Iris pigment epithelial cell (primary cell): ENCODE measurements around the gene FLRT2.
A peak's percentile ranks its signal among the peaks of the same experiment; 100 is the strongest.

Experiments
- DNase-seq: peaks from one replicate; pipeline ENCODE4 v3.0.0-alpha.2; 2011; ENCODE audit warnings: low read depth

Gene FLRT2

GRCh38 chr14:85596562-85596961, 66.6 kb downstream of the FLRT2 start:
- DNase-seq, result no peak

GRCh38 chr14:85597701-85598100, 67.8 kb downstream of the FLRT2 start:
- DNase-seq, result no peak

- peak; percentile 70 for DNase-seq
Measured at GRCh38 chr14:85599939-85600338, 70.0 kb downstream of the FLRT2 start.

GRCh38 chr14:85601246-85601645, 71.3 kb downstream of the FLRT2 start:
- no peak for DNase-seq

- no peak for DNase-seq
Measured at GRCh38 chr14:85601690-85602089, 71.7 kb downstream of the FLRT2 start.

DNA sequence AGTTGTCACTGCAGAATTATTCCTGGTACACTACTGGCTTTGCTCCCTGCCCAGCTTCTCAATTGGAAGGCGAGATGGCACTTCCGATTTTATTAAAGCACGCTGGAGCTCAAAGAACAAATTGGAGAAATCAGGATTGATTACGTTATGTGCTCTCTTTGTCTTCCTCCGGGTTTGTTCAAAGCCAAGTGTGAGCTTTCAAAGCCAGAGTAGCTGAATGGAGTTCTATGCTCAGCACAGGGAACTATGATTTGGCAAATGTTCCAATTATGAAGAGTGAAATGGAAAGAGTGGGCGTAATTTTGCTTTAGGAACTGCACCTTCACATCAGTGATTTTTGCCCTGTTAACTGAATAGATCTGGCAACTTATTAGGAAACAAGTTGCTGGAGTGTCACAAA, 72.4 kb downstream of the FLRT2 start:
- DNase-seq, result no peak

DNA sequence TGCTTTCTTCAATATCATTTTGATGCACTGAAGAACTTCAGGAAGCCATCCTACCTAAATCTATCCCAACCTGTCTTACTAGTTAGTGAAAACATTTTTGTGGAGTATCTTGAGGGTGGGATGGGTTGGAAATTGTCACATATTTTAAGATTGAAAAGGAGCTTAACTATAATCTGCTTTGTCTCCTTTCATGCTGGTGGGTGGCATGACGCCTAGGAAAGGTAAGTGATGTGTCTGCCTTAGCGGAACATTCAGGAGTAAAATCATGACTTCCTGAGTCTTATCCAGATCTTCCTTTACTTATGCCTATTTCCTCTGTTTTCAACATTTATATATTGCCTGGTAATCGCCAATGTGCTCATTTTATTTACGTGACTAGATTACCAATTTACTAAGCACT, 74.1 kb downstream of the FLRT2 start:
- no peak for DNase-seq

DNA sequence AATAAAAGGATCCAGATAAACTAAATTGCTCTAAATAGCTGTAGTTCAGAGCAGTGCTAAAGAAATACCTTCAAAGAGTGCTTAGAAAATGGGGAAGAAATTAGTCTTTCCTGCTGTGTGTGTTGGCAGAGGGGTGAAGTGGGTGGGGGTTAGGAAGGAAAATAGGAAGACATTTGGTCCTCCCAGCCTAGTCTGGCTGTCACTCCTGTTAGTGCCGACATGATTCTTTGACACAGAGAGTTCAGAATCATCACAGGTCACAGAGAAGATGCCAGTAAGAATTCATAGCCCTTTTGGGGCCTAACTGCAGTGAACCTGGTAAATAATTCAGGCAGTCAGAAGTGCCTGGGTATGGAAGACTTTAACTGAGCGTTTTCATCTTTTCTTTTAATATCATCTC, 74.8 kb downstream of the FLRT2 start:
- no peak for DNase-seq

DNA sequence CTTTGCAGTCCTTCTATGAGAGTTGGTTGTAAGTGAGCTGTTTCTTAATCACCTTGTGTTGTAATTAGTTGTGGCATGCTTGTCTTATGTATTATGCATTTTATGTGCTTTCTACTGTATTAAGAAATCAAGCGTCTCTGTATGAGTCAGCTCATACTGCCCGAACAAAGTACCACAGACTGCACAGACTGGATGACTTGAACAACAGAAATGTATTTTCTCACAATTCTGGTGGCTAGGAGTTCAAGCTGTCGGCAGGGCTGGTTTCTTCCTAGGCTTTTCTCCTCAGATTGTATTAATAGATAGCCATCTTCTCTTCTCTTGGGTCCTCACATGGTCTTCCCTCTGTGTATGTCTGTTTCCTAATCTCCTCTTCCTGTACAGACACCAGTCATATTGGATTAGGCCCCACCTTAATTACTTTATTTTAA, 77.7 kb downstream of the FLRT2 start:
- peak; percentile 95 for DNase-seq

DNA sequence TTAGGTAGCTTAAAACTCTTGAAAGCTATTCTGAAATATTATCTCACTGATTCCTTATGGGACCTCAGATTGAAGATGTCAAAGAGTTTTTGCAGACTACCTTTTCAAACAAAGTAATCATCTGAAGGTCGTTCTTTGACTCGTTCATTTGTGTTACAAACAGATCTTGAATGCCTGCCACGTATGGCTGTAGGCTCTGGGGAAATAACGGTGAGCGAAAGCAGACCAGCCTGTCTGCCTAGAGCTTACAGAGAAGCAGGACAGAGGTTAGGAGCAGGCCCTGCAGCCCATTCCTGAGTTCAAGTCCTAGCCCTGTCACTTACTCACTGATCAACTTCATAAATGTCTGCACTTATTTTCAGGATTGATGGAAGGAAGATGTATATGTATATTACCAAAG, 83.6 kb downstream of the FLRT2 start:
- no peak for DNase-seq

GRCh38 chr14:85616386-85616885, 86.5 kb downstream of the FLRT2 start:
- no peak for DNase-seq

GRCh38 chr14:85616886-85617285, 86.9 kb downstream of the FLRT2 start:
- DNase-seq, result no peak

DNA sequence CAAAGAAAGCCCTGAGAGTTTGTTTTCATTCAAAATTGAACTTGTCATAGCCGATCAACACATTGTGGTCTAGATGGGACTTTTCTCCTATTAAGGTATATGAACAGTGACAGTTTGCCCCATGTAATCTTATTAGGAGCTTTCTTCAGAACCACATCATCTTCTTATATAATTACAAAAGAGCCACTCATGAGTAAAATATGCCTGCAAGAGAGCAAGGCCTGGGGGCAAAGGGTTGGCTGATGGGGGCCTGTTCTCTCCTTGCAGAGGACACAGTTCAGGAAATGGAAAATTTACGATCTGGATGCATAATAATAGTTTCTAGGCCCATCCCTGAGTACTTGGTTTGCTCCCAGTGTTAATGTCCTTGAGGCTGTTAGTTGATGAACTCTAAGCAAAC, 87.8 kb downstream of the FLRT2 start:
- no peak for DNase-seq

DNA sequence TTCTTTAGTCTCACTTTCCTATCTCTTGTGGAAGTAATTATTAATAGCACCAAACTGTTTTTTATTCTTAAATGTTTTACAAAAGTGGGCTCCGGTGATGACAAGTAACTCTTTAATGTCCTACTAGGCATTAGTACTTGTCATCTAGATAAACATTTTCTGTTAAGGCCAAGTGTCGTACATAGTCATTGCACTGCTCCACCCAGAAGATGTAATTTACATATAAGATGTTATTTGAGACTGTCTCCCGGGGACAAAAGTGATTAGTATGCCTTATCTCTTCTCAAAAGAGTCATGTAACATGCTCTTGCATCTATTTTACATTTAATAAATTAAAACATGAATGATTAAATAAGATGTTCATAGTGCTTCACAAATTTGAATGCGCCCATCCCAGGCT, 88.4 kb downstream of the FLRT2 start:
- DNase-seq, result no peak

DNA sequence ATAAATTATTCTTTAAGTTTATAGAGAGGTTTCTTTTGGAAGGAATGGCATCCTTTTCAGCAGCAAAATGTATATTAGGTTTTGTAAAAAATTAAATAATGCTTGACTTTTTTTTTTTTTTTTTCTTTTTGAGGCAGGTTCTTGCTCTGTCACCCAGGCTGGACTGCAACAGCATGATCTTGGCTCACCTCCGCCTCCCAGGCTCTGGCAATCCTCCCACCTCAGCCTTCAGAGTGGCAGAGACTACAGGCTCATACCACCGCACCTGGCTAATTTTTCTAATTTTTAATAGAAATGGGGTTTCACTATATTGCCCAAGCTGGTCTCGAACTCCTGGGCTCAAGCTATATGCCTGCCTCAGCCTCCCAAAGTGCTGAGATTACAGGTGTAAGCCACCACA, 89.0 kb downstream of the FLRT2 start:
- DNase-seq, result no peak

- no peak for DNase-seq
Measured at GRCh38 chr14:85619851-85620250, 89.9 kb downstream of the FLRT2 start.

DNA sequence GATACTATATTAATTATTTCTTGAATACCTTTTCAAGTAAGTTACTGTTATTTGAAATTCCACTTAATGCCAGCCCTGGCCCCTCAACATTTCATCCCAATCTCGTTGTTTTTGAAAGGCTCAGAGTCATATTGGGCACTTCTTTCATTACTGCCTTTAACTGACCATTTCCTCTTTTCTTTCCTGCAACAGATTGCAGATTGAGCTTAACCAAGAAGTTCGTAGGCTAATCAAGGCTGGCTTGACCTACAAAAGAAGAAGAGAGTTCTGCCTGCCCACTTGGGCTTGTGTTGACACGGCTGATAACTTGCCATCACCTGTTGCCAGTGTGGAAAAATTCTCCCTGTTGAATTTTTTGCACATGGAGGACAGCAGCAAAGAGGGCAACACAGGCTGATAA, 91.0 kb downstream of the FLRT2 start:
- DNase-seq, result no peak

- no peak for DNase-seq
Measured at GRCh38 chr14:85622106-85622505, 92.2 kb downstream of the FLRT2 start.

DNA sequence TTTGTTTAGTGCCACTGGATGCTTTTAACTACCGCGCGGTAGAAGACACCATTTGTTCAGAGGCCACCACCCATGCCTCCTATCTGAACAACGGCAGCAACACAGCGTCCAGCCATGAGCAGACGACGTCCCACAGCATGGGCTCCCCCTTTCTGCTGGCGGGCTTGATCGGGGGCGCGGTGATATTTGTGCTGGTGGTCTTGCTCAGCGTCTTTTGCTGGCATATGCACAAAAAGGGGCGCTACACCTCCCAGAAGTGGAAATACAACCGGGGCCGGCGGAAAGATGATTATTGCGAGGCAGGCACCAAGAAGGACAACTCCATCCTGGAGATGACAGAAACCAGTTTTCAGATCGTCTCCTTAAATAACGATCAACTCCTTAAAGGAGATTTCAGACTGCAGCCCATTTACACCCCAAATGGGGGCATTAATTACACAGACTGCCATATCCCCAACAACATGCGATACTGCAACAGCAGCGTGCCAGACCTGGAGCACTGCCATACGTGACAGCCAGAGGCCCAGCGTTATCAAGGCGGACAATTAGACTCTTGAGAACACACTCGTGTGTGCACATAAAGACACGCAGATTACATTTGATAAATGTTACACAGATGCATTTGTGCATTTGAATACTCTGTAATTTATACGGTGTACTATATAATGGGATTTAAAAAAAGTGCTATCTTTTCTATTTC, 93.2 kb downstream of the FLRT2 start:
- DNase-seq, result no peak

DNA sequence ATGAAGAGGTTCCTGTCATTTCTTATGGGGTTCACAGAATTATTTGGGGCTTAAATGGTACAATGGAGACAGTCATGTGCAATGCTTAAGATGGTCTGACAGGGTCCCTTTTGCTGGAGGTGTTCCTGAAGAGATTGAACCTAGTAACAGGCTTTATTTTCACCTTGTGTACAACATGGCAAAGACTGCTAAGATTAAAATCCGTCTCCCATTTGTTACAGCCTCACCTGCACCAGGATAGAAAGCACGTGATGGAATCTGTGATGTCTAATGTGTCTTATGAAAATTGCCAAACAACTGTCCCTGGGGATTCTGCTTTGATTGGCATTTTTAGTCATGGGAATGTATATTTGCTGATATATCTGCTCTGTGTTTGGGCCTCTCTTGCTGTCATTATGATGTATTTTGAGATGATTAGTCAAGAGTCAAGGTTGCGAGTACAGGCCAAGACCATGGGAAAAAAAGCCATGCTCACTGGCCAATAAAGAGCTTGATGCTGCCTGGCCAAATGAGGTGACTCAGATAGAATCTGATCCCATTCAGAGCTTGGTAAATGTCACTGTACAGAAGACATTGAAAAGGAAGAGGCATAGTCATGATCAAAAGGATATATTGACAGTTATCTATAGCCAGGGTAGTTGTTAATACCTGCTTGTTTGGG, 96.1 kb downstream of the FLRT2 start:
- DNase-seq, result peak; percentile 9

- DNase-seq, result peak; percentile 8
Measured at GRCh38 chr14:85634205-85634604, 104.3 kb downstream of the FLRT2 start.

- no peak for DNase-seq
Measured at GRCh38 chr14:85644211-85644610, 114.3 kb downstream of the FLRT2 start.

DNA sequence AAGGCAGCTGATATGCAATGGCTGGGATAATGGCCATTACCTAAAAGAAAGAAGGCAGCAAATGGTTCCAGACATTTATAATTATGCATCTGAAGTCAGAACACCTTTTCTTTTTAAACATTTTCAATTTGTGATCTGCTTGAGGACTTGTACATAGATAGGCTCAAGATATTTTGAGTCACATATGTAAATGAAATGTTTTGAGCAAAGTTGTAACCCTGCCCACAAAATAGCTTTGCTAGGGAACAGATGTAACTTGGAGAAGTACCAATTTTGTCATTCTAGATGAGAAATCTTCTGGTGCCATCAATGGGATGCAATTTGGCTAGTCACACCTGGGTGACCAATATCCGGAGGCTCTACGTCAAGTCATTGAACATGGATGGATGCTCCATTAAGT, 123.1 kb downstream of the FLRT2 start:
- DNase-seq, result no peak
